Hepatocyte (in vitro differentiated cells): ENCODE results near the gene PCBP1.

ENCODE experiments used
- EZH2 ChIP-seq: fragments of 200-600 bp; sonication (generic); IDR thresholded peaks from 2 replicates; pipeline ENCODE4 v1.6.1; 2016; ENCODE audit warnings: antibody characterized with exemption, mild to moderate bottlenecking, borderline replicate concordance
- EZH2phosphoT487 ChIP-seq: fragments of 200-600 bp; sonication (generic); IDR thresholded peaks from one replicate; pipeline ENCODE4 v1.6.1; 2018; ENCODE audit warnings: antibody characterized with exemption, mild to moderate bottlenecking, low read depth, moderate library complexity; ENCODE audit not compliant: unreplicated experiment, severe bottlenecking

GRCh38 chr2:70111752-70112591 lies 24.7 kb downstream of the PCBP1 start:
- TF ChIP-seq EZH2 (no peak), EZH2phosphoT487 (no peak)
